ENCODE data around the gene ARHGAP18.

Gene ARHGAP18

GRCh38 chr6:129697788-129698187 is 12.2 kb downstream of the ARHGAP18 start:
- H3K18ac ChIP-seq (ENCODE audit: low read length), result no peak overlapping the region
- H3K79me2 ChIP-seq (ENCODE audit: control insufficient read depth, insufficient read depth, low read length, poor library complexity), result no peaks in the 10 kb centered on the region
- H3K23ac ChIP-seq (ENCODE audit: low read length), result no peak overlapping the region
- no peak for DNase-seq
- H4K91ac ChIP-seq (ENCODE audit: low read depth, low read length), result no peak overlapping the region
- no peak overlapping the region for H2BK12ac ChIP-seq (ENCODE audit: low read length)
- H3K36me3 ChIP-seq (ENCODE audit: control insufficient read depth in 1 of 2, insufficient read depth in 2 of 2, low read length in 2 of 2), result no peaks in the 10 kb centered on the region
- no peak overlapping the region for H3K9ac ChIP-seq (ENCODE audit: low read length)
- no peaks in the 10 kb centered on the region for H3K4me1 ChIP-seq (ENCODE audit: control insufficient read depth in 1 of 2, insufficient read depth in 2 of 2, low read length in 2 of 2)
- no peak overlapping the region for H4K8ac ChIP-seq (ENCODE audit: low read depth, low read length)
- H3K27ac ChIP-seq (ENCODE audit: low read depth, low read length), result no peak overlapping the region
- H3K4me2 ChIP-seq (ENCODE audit: low read length), result no peak overlapping the region
- no peak overlapping the region for H3K4ac ChIP-seq (ENCODE audit: low read depth, low read length)
- no peak overlapping the region for H2AK5ac ChIP-seq (ENCODE audit: low read length)
- H2AFZ ChIP-seq (ENCODE audit: insufficient read depth, low read length, poor library complexity), result no peak overlapping the region
- H3K27me3 ChIP-seq (ENCODE audit: insufficient read depth, low read length), result no peaks in the 10 kb centered on the region
- H2BK120ac ChIP-seq (ENCODE audit: insufficient read depth, low read length, poor library complexity), result no peak overlapping the region
- H2BK5ac ChIP-seq (ENCODE audit: low read depth, low read length, poor library complexity), result no peak overlapping the region
- H3K4me3 ChIP-seq (ENCODE audit: low read depth, low read length), result no peak overlapping the region
- H4K12ac ChIP-seq (ENCODE audit: low read depth, low read length), result no peak overlapping the region
- H3K14ac ChIP-seq (ENCODE audit: low read length), result no peak overlapping the region
- no peaks in the 10 kb centered on the region for H3K9me3 ChIP-seq (ENCODE audit: insufficient read depth, low read depth, low read length)
- H3K79me1 ChIP-seq (ENCODE audit: low read length), result peaks cover 2% of the 10 kb centered on the region
- no CpG with 5 or more reads among the region's 2 CpGs for WGBS (ENCODE audit: extremely low coverage, insufficient coverage, insufficient read length)

GRCh38 chr6:129696843-129697242 is 13.1 kb downstream of the ARHGAP18 start:
- no peaks in the 10 kb centered on the region for H3K27me3 ChIP-seq (ENCODE audit: insufficient read depth, low read length)
- no peaks in the 10 kb centered on the region for H3K79me2 ChIP-seq (ENCODE audit: control insufficient read depth, insufficient read depth, low read length, poor library complexity)
- H3K4ac ChIP-seq (ENCODE audit: low read depth, low read length), result no peak overlapping the region
- no peak overlapping the region for H3K9ac ChIP-seq (ENCODE audit: low read length)
- no peak overlapping the region for H4K91ac ChIP-seq (ENCODE audit: low read depth, low read length)
- H2AK5ac ChIP-seq (ENCODE audit: low read length), result no peak overlapping the region
- no peak overlapping the region for H3K4me3 ChIP-seq (ENCODE audit: low read depth, low read length)
- no peaks in the 10 kb centered on the region for H3K36me3 ChIP-seq (ENCODE audit: control insufficient read depth in 1 of 2, insufficient read depth in 2 of 2, low read length in 2 of 2)
- no peak overlapping the region for H2BK120ac ChIP-seq (ENCODE audit: insufficient read depth, low read length, poor library complexity)
- H3K4me1 ChIP-seq (ENCODE audit: control insufficient read depth in 1 of 2, insufficient read depth in 2 of 2, low read length in 2 of 2), result no peaks in the 10 kb centered on the region
- WGBS (ENCODE audit: extremely low coverage, insufficient coverage, insufficient read length), result no CpG with 5 or more reads among the region's 3 CpGs
- H3K14ac ChIP-seq (ENCODE audit: low read length), result no peak overlapping the region
- no peak for DNase-seq
- H4K8ac ChIP-seq (ENCODE audit: low read depth, low read length), result no peak overlapping the region
- no peak overlapping the region for H2BK12ac ChIP-seq (ENCODE audit: low read length)
- H2AFZ ChIP-seq (ENCODE audit: insufficient read depth, low read length, poor library complexity), result no peak overlapping the region
- H2BK5ac ChIP-seq (ENCODE audit: low read depth, low read length, poor library complexity), result no peak overlapping the region
- no peaks in the 10 kb centered on the region for H3K9me3 ChIP-seq (ENCODE audit: insufficient read depth, low read depth, low read length)
- H3K4me2 ChIP-seq (ENCODE audit: low read length), result no peak overlapping the region
- H3K79me1 ChIP-seq (ENCODE audit: low read length), result peaks cover 2% of the 10 kb centered on the region
- H3K18ac ChIP-seq (ENCODE audit: low read length), result no peak overlapping the region
- no peak overlapping the region for H3K23ac ChIP-seq (ENCODE audit: low read length)
- no peak overlapping the region for H4K12ac ChIP-seq (ENCODE audit: low read depth, low read length)
- no peak overlapping the region for H3K27ac ChIP-seq (ENCODE audit: low read depth, low read length)

DNA sequence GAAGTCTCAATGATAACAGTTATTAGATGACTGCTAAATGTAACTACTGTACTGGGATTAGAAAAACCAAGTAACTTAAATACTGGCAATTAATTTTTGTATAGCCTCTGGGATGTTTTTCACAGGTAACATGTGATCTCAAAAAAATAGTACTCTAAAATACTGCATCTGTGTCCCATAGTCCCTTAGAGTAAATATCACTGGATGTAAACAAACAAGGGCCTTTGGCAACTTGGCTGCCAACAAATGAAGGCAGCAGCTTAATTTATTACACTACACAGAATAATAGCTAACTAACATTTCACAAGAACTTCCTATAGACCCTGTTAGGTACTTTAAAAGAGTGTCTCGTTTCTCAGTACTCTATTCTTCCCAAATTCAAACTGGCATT is 14.0 kb downstream of the ARHGAP18 start:
- Histone ChIP-seq H3K4me1 (ENCODE audit: control insufficient read depth in 1 of 2, insufficient read depth in 2 of 2, low read length in 2 of 2) (peaks cover 0 to 3% of the 10 kb centered on the region in 2 experiments), H3K4ac (ENCODE audit: low read depth, low read length) (no peak overlapping the region), H4K91ac (ENCODE audit: low read depth, low read length) (no peak overlapping the region), H3K79me1 (ENCODE audit: low read length) (peaks cover 2% of the 10 kb centered on the region), H3K14ac (ENCODE audit: low read length) (no peak overlapping the region), H3K23ac (ENCODE audit: low read length) (no peak overlapping the region), H3K27ac (ENCODE audit: low read depth, low read length) (no peak overlapping the region), H3K36me3 (ENCODE audit: control insufficient read depth in 1 of 2, insufficient read depth in 2 of 2, low read length in 2 of 2) (no peaks in the 10 kb centered on the region), H3K4me3 (ENCODE audit: low read depth, low read length) (no peak overlapping the region), H3K4me2 (ENCODE audit: low read length) (no peak overlapping the region), H4K12ac (ENCODE audit: low read depth, low read length) (no peak overlapping the region), H3K79me2 (ENCODE audit: control insufficient read depth, insufficient read depth, low read length, poor library complexity) (no peaks in the 10 kb centered on the region), H2BK5ac (ENCODE audit: low read depth, low read length, poor library complexity) (no peak overlapping the region), H3K9me3 (ENCODE audit: insufficient read depth, low read depth, low read length) (no peaks in the 10 kb centered on the region), H2BK12ac (ENCODE audit: low read length) (no peak overlapping the region), H4K8ac (ENCODE audit: low read depth, low read length) (no peak overlapping the region), H2AFZ (ENCODE audit: insufficient read depth, low read length, poor library complexity) (no peak overlapping the region), H3K9ac (ENCODE audit: low read length) (no peak overlapping the region), H3K27me3 (ENCODE audit: insufficient read depth, low read length) (no peaks in the 10 kb centered on the region), H2AK5ac (ENCODE audit: low read length) (no peak overlapping the region), H3K18ac (ENCODE audit: low read length) (no peak overlapping the region), H2BK120ac (ENCODE audit: insufficient read depth, low read length, poor library complexity) (no peak overlapping the region)
- DNase-seq, result no peak
- WGBS (ENCODE audit: extremely low coverage, insufficient coverage, insufficient read length), result no CpG with 5 or more reads among the region's 1 CpG

DNA sequence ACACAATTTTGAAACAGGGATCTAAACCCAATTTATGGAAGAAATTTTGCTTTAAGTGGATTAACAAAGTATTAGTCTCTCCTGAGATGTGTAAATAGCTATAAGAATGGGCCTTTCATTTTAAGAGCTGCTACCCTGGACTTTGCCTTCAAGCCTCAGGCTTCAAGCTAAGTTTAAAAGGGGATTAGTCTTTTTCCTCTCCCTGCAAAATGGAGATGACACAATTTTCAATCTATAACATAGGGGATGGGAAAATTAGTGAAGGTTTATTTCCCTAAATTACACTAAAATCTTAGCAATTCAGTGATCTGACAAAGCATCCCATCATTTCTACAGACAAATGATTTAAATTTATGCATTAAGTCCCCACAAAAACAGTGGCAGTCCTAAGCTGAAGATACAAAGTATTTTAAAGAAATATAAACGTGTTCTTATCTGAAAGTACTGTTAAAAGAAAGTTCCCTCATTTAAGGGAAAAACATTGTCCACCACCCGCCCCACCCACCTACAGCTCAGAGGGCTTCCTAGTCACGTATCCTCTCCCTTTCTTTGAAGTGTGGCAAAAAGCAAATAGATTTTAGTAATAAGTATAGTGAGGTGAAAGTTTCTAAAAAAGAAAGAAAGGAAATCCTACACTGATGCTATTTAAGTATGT is 14.5 kb downstream of the ARHGAP18 start:
- Histone ChIP-seq H3K9me3 (ENCODE audit: insufficient read depth, low read depth, low read length) (no peaks in the 10 kb centered on the region), H2AFZ (ENCODE audit: insufficient read depth, low read length, poor library complexity) (no peak overlapping the region), H2BK12ac (ENCODE audit: low read length) (no peak overlapping the region), H3K36me3 (ENCODE audit: control insufficient read depth in 1 of 2, insufficient read depth in 2 of 2, low read length in 2 of 2) (no peaks in the 10 kb centered on the region), H3K14ac (ENCODE audit: low read length) (no peak overlapping the region), H2BK120ac (ENCODE audit: insufficient read depth, low read length, poor library complexity) (no peak overlapping the region), H3K4ac (ENCODE audit: low read depth, low read length) (no peak overlapping the region), H4K12ac (ENCODE audit: low read depth, low read length) (no peak overlapping the region), H3K4me1 (ENCODE audit: control insufficient read depth in 1 of 2, insufficient read depth in 2 of 2, low read length in 2 of 2) (peaks cover 0 to 3% of the 10 kb centered on the region in 2 experiments), H4K91ac (ENCODE audit: low read depth, low read length) (no peak overlapping the region), H3K18ac (ENCODE audit: low read length) (no peak overlapping the region), H3K27me3 (ENCODE audit: insufficient read depth, low read length) (no peaks in the 10 kb centered on the region), H2AK5ac (ENCODE audit: low read length) (no peak overlapping the region), H4K8ac (ENCODE audit: low read depth, low read length) (no peak overlapping the region), H3K23ac (ENCODE audit: low read length) (no peak overlapping the region), H3K27ac (ENCODE audit: low read depth, low read length) (no peak overlapping the region), H3K79me1 (ENCODE audit: low read length) (peaks cover 2% of the 10 kb centered on the region), H3K4me2 (ENCODE audit: low read length) (no peak overlapping the region), H3K9ac (ENCODE audit: low read length) (no peak overlapping the region), H3K4me3 (ENCODE audit: low read depth, low read length) (no peak overlapping the region), H2BK5ac (ENCODE audit: low read depth, low read length, poor library complexity) (no peak overlapping the region), H3K79me2 (ENCODE audit: control insufficient read depth, insufficient read depth, low read length, poor library complexity) (no peaks in the 10 kb centered on the region)
- no CpG with 5 or more reads among the region's 3 CpGs for WGBS (ENCODE audit: extremely low coverage, insufficient coverage, insufficient read length)
- no peak for DNase-seq

Data from trophoblast cell (in vitro differentiated cells and primary cell).